HG03558 (cell line): Measurements from ENCODE around the gene MBOAT7.

Experiments
- ATAC-seq: cut with Tn5 transposase; IDR thresholded peaks from one replicate; pipeline ENCODE4 v1.9.1; 2021; ENCODE audit warnings: moderate number of reproducible peaks; ENCODE audit not compliant: unreplicated experiment; ENCODE audit errors: extremely low read depth

MBOAT7 gene

GRCh38 chr19:54147676-54148075, 41.7 kb downstream of the MBOAT7 start:
- ATAC-seq: no peak

GRCh38 chr19:54145541-54146158, 43.7 kb downstream of the MBOAT7 start:
- no peak for ATAC-seq

- no peak for ATAC-seq
Measured at GRCh38 chr19:54142166-54142780, 47.1 kb downstream of the MBOAT7 start.

- ATAC-seq: no peak
Measured at GRCh38 chr19:54141356-54141755, 48.0 kb downstream of the MBOAT7 start.

- no peak for ATAC-seq
Measured at GRCh38 chr19:54138489-54139256, 50.7 kb downstream of the MBOAT7 start.

GRCh38 chr19:54137699-54138488, 51.5 kb downstream of the MBOAT7 start, which contains the start of gene CNOT3:
CNOT3 (plus strand) TSS chr19:54137762; CDS start chr19:54142979, 5,217 bp downstream.
- ATAC-seq: no peak

GRCh38 chr19:54136864-54137698, 52.3 kb downstream of the MBOAT7 start:
- peak; percentile 64 for ATAC-seq

GRCh38 chr19:54136086-54136863, 53.1 kb downstream of the MBOAT7 start:
- ATAC-seq: no peak

- ATAC-seq: no peak
Measured at GRCh38 chr19:54133957-54134590, 55.3 kb downstream of the MBOAT7 start.

GRCh38 chr19:54133312-54133956, 55.9 kb downstream of the MBOAT7 start:
- no peak for ATAC-seq

- no peak for ATAC-seq
Measured at GRCh38 chr19:54129617-54129996, 59.8 kb downstream of the MBOAT7 start.

- ATAC-seq: no peak
Measured at GRCh38 chr19:54128796-54129616, 60.4 kb downstream of the MBOAT7 start.

- no peak for ATAC-seq
Measured at GRCh38 chr19:54128441-54128725, 61.0 kb downstream of the MBOAT7 start.

- ATAC-seq: no peak
Measured at GRCh38 chr19:54127688-54128440, 61.5 kb downstream of the MBOAT7 start.

- ATAC-seq: no peak
Measured at GRCh38 chr19:54125713-54126112, 63.7 kb downstream of the MBOAT7 start.

GRCh38 chr19:54124393-54124792, 65.0 kb downstream of the MBOAT7 start:
- ATAC-seq: no peak

- ATAC-seq: no peak
Measured at GRCh38 chr19:54123682-54124081, 65.7 kb downstream of the MBOAT7 start.
